A673 (cell line): ENCODE data around the gene SMIM38.

ENCODE experiments used
- CTCF ChIP-seq: fragments of 300-800, 200-600 bp; sonication (generic); conservative IDR thresholded peaks from 2 replicates; pipeline ENCODE4 v1.5.1; 2017; ENCODE audit warnings: low read depth, mild to moderate bottlenecking, antibody characterized with exemption, low read length, moderate library complexity, mixed read lengths
- EZH2 ChIP-seq: fragments of 200-600 bp; sonication (generic); IDR thresholded peaks from 2 replicates; pipeline ENCODE4 v1.6.1; 2017; ENCODE audit warnings: borderline replicate concordance, low read depth, mild to moderate bottlenecking, mixed read lengths, antibody characterized with exemption, low read length; ENCODE audit not compliant: poor library complexity, severe bottlenecking

GRCh38 chr11:69190796-69191536 is 35.2 kb downstream of the SMIM38 start:
- TF ChIP-seq CTCF (no peak), EZH2 (no peak)
